22Rv1 (cell line): ENCODE results near the gene DACH1.

Experiments
- ZFX ChIP-seq: fragments of 450-650 bp; IDR thresholded peaks from 2 replicates; pipeline ENCODE4 v1.6.1; 2017; ENCODE audit warnings: antibody characterized with exemption, borderline replicate concordance
- TF ChIP-seq, protein P1 (sequence below): fragments of 450-650 bp; IDR thresholded peaks from 2 replicates; pipeline ENCODE4 v1.5.1; 2017; ENCODE audit warnings: mild to moderate bottlenecking

DNA sequence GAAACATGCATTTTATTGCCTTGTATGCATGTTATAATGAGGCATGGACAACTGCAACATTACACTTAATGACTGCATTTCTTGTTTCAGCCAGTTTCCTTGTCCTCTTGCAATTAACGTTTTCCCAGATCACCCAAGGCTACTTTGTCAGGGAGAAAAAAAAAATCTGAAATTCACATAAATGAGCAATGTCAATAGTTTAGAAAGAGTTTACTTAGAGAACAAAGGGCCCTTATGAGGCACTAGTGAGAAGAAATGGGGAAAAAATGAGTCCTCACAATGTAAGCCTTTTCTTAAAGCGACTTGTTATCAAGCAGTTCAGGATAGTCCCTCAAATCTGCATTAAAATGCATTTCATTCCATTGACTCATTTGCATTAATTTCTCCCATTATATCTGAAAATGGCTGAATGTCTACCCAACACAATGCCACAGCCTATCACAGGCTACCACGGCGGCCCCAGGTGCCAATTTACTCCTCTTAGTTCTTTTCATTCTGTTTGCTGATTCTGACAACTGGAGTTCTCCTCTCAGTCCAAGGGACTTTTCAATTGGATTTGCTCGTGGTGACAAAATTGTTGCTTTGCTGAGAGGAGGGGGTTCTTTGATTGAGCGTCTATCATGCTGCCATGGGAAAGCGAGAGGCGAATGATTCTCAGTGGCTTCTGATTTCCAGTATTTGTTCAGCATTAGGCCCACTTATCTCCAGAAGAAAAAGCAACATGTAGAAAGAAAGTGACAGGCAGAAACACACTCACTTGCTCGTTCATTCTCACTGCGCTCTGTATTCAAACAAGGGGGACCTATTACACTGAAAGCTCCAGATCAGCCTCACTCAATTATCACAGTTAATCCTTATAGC is 107.1 kb downstream of the DACH1 start:
- TF ChIP-seq, protein P1, sequence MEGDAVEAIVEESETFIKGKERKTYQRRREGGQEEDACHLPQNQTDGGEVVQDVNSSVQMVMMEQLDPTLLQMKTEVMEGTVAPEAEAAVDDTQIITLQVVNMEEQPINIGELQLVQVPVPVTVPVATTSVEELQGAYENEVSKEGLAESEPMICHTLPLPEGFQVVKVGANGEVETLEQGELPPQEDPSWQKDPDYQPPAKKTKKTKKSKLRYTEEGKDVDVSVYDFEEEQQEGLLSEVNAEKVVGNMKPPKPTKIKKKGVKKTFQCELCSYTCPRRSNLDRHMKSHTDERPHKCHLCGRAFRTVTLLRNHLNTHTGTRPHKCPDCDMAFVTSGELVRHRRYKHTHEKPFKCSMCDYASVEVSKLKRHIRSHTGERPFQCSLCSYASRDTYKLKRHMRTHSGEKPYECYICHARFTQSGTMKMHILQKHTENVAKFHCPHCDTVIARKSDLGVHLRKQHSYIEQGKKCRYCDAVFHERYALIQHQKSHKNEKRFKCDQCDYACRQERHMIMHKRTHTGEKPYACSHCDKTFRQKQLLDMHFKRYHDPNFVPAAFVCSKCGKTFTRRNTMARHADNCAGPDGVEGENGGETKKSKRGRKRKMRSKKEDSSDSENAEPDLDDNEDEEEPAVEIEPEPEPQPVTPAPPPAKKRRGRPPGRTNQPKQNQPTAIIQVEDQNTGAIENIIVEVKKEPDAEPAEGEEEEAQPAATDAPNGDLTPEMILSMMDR: no peak
- TF ChIP-seq ZFX: no peak
